ENCODE data around the gene SLX4. TPM values are rescaled to one million over a fixed set of nuclear protein-coding genes. Genes with fewer than 3 reads are reported as not detected.

SLX4 gene
- total and polyA plus RNA-seq, 9 of the 15 experiments (the other 6 are each of a cell fraction or from before 2014, with no cell fraction given), result 0.29 to 7.9 (median 3.8) TPM

DNA sequence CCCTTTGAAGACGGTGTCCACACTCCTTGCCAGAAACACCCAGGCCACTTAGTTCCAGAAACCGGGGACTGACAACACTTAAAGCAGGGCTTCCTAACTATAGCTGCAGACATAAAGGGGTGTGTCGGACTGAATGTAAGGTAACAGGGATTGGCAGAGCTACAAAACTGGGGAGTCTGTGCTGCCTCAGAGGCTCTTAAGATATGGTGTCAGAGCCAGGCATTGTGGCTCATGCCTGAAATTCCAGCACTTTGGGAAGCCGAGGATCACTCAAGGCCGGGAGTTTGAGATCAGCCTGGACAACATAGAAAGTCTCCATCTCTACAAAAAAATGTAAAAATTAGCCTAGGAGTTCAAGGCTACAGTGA lies 20.0 kb downstream of the SLX4 start:
- in situ Hi-C loops (cut with MboI) (no loop called here), intact Hi-C loops (cut with micrococcal nuclease) (no loop called here)
- no TSS peak for BruUV-seq (replicated peaks)
- peaks cover 10 to 38% of the 10 kb centered on the region in 2 experiments; a peak in 4 of 5 replicates for H3K4me1 ChIP-seq (replicated peaks in 1 of 2; ENCODE audit: control insufficient read depth in 2 of 2, insufficient read depth in 2 of 2, low read length in 2 of 2)
- H3K27ac ChIP-seq (ENCODE audit: extremely low read depth, low read depth, low read length), result no peak overlapping the region
- TF ChIP-seq BMI1 (IDR thresholded peaks at IDR 0.05; ENCODE audit: low read length), result no peak
- no peak for TF ChIP-seq ZBTB1 (CRISPR knock-in tag; IDR thresholded peaks at IDR 0.05; ENCODE audit: borderline replicate concordance, low read depth)
- TF ChIP-seq ZNF79 (CRISPR knock-in tag; IDR thresholded peaks at IDR 0.05; ENCODE audit: low read depth), result no peak
- TF ChIP-seq MIER1 (IDR thresholded peaks at IDR 0.05; ENCODE audit: low read depth), result no peak
- no peak for TF ChIP-seq MTA2 (IDR thresholded peaks at IDR 0.05; ENCODE audit: low read depth)
- TF ChIP-seq FOXK2 (conservative IDR thresholded peaks at IDR 0.05 in 1 of 2, IDR thresholded peaks at IDR 0.05 in 1 of 2; ENCODE audit: low read depth in 2 of 2), result no peak
- no peaks in the 10 kb centered on the region for H3K79me2 ChIP-seq (ENCODE audit: control insufficient read depth, insufficient read depth, low read length)
- H3K9ac ChIP-seq (ENCODE audit: insufficient read depth in 1 of 2, low read depth in 2 of 2, low read length in 2 of 2), result no peak overlapping the region; a peak in 1 of 4 replicates
- H3K9me1 ChIP-seq (ENCODE audit: control insufficient read depth, insufficient read depth, low read length), result peaks cover 4% of the 10 kb centered on the region
- H3K36me3 ChIP-seq (ENCODE audit: control insufficient read depth, insufficient read depth, low read length), result peaks cover 3% of the 10 kb centered on the region; the same call in 1 of the 3 replicates
- H3K9me3 ChIP-seq (replicated peaks; ENCODE audit: control insufficient read depth, insufficient read depth, low read depth, low read length), result no peaks in the 10 kb centered on the region
- no peaks in the 10 kb centered on the region for H4K20me1 ChIP-seq (replicated peaks; ENCODE audit: control insufficient read depth, insufficient read depth, low read length)
- ChIA-PET POLR2A (interaction anchor here (1.0 kb wide), 1 partner anchor 10 kb away, joined by 3 read pairs; no protein-coding TSS in a partner anchor), CTCF (ENCODE audit: low intra/inter-chr PET ratio) (no interaction called here)
- FAIRE-seq, result no peak
- no peak overlapping the region for H3K4me2 ChIP-seq (ENCODE audit: insufficient read depth, low read length)
- no peak overlapping the region for H3K4me3 ChIP-seq
- no peaks in the 10 kb centered on the region for H3K27me3 ChIP-seq (ENCODE audit: control insufficient read depth in 2 of 2, insufficient read depth in 2 of 2, low read length in 2 of 2)
- ATAC-seq, result no peak
- no peak overlapping the region for H2AFZ ChIP-seq (ENCODE audit: low read depth, low read length)
- no peak for DNase-seq (ENCODE audit: extremely low read depth in 1 of 4, low spot score in 3 of 4)
- 82% methylated on average over 4 of the region's 5 CpGs for WGBS (ENCODE audit: insufficient coverage, low coverage, missing lambda C conversion rate)
